AG10803 (cell line): ENCODE results near the gene SETD4.

ENCODE experiments used
- DNase-seq: peaks from one replicate; pipeline ENCODE4 v3.0.0; 2010; ENCODE audit warnings: low read depth
- H3K4me3 ChIP-seq: 2 replicates; pipeline ENCODE4 v1.5.1; 2011; ENCODE audit warnings: mild to moderate bottlenecking, low read length, control low read depth
- TF ChIP-seq, protein P1 (sequence below): conservative IDR thresholded peaks from 2 replicates; pipeline ENCODE4 v1.5.1; 2011; ENCODE audit warnings: mild to moderate bottlenecking, low read length, control low read depth, inconsistent platforms

SETD4 gene

DNA sequence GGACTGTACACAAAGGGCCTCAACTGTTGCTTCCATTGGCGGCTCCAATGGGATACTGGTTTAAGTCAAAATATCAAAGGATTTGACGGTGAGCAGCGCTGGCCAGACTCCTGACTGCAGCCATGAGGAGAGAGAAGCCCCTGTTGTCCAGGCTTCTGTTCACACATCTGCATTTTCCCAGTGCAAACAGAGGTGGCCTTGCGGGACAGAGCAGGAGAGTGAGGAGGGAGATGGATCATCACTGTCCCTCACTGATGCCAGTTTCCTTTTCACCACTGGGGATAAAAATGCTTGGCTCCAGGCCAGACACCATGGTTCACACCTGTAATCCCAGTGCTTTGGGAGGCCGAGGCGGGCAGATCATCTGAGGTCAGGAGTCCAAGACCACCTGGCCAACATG is 69.2 kb downstream of the SETD4 start:
- TF ChIP-seq, protein P1, sequence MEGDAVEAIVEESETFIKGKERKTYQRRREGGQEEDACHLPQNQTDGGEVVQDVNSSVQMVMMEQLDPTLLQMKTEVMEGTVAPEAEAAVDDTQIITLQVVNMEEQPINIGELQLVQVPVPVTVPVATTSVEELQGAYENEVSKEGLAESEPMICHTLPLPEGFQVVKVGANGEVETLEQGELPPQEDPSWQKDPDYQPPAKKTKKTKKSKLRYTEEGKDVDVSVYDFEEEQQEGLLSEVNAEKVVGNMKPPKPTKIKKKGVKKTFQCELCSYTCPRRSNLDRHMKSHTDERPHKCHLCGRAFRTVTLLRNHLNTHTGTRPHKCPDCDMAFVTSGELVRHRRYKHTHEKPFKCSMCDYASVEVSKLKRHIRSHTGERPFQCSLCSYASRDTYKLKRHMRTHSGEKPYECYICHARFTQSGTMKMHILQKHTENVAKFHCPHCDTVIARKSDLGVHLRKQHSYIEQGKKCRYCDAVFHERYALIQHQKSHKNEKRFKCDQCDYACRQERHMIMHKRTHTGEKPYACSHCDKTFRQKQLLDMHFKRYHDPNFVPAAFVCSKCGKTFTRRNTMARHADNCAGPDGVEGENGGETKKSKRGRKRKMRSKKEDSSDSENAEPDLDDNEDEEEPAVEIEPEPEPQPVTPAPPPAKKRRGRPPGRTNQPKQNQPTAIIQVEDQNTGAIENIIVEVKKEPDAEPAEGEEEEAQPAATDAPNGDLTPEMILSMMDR: no peak
- H3K4me3 ChIP-seq: no peak overlapping the region
- DNase-seq: no peak

DNA sequence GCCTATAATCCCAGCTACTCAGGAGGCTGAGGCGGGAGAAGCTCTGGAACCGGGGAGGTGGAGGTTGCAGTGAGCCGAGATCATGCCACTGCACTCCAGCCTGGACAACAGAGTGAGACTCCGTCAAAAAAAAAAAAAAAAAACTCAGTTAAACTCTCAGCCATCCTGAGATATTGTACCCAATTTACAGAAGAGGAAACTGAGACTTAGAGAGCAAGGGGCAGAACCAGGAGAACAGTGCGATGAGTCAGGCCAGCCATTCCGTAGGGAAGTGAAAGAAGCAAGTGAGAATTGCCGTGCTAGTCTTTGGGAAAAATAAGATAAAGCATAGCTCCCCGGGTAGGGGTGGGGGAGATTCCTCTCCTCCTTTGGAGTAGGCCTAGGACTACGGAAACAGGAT is 69.7 kb downstream of the SETD4 start:
- no peak overlapping the region for H3K4me3 ChIP-seq
- TF ChIP-seq, protein P1: no peak

DNA sequence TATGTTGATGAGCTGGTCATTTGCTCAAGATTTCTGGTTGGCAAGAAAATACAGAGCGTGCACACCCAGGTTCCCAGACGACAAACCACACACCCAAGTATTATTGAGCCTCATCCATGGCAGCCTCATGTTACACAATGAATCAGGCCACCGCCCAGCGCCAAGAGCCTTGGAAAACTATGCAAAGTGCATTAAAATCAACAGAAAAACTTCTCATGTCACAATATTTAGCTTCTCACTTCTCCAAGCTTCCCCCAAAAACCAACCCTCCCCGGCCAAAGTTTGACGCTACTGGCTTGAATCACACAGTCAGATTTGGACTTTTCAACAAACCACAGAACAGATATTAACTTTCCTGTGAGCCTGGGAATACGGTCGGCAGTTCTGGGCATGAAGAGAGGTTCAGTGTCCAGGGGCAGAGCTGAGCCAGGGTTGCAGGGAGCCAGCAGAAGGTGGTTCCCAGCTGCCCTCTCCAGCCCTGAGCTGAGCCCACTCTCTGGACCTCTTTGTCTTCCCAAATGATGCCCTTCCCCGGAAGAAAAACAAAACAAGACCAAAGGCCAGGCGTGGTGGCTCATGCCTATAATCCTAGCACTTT is 71.1 kb downstream of the SETD4 start:
- peak; percentile 84 for DNase-seq
- TF ChIP-seq, protein P1: no peak

More for the DNA sequence above, 69.7 kb downstream of the SETD4 start:
- DNase-seq: no peak

DNA sequence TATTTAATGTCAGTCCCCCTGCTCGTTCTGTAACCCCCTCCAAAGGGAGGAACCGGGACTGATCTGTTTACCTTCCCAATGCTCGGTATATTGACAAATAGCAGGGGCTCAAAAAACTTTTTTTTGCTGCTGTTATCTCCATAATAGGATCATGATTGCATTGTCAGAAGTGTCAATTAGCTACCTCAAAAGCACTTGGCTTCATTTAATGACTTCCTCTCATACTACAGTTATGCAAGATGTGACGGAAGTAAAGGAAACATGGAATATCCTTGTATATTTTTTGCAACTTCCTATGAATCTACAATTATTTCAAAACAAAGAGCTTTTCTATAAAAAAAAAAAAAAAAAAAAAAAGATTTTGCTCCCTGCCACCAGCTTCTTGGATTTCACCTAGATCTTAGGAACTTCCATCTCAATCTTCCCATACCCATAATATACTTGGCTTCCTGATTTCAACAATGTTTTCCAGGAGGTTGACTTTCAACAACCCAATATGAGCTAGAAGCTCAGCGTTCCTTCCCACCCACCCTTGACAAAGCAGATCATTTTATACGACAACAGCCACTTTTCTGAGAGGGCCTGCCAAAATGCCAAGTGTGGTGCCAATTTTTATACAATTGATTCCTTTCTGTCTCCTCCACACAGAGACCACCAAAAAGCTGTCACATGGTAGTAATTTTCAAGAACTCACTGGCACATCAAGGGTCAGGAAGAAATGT is 71.7 kb downstream of the SETD4 start:
- no peak for DNase-seq
- H3K4me3 ChIP-seq: no peak overlapping the region
- TF ChIP-seq, protein P1: no peak

More for the DNA sequence above, 71.1 kb downstream of the SETD4 start:
- no peak overlapping the region for H3K4me3 ChIP-seq

DNA sequence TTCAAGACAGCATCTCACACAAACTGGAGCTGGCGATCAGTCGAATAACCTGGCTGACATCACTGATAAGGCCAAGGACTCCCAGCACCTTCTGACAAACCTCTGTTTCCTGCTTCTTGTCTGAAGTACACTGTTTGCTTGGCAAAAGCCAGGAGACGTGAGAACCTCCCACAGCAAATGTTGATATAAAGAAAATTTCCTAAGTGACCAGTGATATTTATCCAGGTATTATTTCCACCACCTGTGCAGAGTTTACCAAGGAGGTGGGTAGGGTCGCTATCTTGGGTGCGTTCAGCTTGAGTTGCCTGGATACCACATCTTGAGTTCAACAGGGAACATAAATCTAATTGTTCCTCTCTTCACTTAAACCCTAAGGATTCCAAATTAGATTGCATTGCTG is 72.9 kb downstream of the SETD4 start:
- TF ChIP-seq, protein P1: no peak
- no peak for DNase-seq
- no peak overlapping the region for H3K4me3 ChIP-seq

DNA sequence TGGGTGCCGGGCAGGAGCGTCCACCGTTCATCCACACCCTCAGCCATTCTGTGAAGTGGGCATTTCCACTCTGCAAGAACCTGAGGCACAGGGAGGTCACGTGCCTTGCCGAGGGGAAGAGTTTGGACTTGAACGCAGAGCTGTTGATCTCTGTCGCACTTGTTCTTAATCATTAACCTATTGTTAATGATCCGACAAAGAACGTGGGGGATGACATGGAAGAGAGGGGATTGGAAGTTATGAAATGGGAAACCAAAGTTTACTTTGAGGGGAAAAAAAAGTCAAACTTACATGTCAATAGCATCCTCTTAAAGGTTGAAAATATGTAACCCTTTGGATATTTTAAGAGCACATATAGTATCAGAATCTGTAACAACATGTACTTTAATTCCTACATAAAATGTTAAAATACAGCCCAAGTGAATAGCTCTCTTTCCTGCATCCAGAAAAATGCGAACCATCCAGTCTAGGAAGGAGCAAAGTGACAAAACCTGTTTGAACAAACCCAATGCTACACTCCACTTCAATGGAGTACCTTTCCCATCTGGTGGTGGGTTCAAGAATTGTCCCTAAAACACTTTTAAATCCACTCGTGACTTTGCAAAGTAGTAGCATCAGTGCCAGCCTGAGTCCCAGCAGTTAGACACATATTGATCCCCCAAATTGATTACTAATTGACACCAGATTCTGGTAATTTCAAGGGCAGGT is 75.5 kb downstream of the SETD4 start:
- TF ChIP-seq, protein P1: no peak
- DNase-seq: no peak
- no peak overlapping the region for H3K4me3 ChIP-seq
